Lower leg skin (tissue), 3 donors: Measurements from ENCODE around the gene HACD1.

Experiments
- CTCF ChIP-seq, 3 donors: fragments of 450-650 bp; IDR thresholded peaks; one replicate each; pipeline ENCODE4 v1.5.1; 2016; ENCODE audit warnings: antibody characterized with exemption in 3 of 3, mild to moderate bottlenecking in 3 of 3, moderate library complexity in 2 of 3
- POLR2A ChIP-seq, 2 donors: fragments of 450-650 bp; IDR thresholded peaks; one replicate each; pipeline ENCODE4 v1.6.1; 2016 to 2017; ENCODE audit warnings: antibody characterized with exemption in 2 of 2, mild to moderate bottlenecking in 1 of 2, moderate library complexity in 1 of 2

GRCh38 chr10:17663450-17663849 is 46.3 kb upstream of the HACD1 start:
- TF ChIP-seq POLR2A (IDR thresholded peaks at IDR 0.05), result no peak
- TF ChIP-seq CTCF (IDR thresholded peaks at IDR 0.05), result no peak
